HG02884 (cell line): Measurements from ENCODE around the gene PIP5K1A.
A peak's percentile ranks its signal among the peaks of the same experiment; 100 is the strongest.
"Not testable (repeated sequence)": the region's sequence is repeated elsewhere in the genome, so short reads cannot be mapped to it uniquely, and the experiment has no call there.

Experiments used
- ATAC-seq: cut with Tn5 transposase; IDR thresholded peaks from one replicate; pipeline ENCODE4 v1.9.1; 2021; ENCODE audit warnings: mild to moderate bottlenecking, moderate library complexity; ENCODE audit not compliant: unreplicated experiment

The PIP5K1A gene, protein sequence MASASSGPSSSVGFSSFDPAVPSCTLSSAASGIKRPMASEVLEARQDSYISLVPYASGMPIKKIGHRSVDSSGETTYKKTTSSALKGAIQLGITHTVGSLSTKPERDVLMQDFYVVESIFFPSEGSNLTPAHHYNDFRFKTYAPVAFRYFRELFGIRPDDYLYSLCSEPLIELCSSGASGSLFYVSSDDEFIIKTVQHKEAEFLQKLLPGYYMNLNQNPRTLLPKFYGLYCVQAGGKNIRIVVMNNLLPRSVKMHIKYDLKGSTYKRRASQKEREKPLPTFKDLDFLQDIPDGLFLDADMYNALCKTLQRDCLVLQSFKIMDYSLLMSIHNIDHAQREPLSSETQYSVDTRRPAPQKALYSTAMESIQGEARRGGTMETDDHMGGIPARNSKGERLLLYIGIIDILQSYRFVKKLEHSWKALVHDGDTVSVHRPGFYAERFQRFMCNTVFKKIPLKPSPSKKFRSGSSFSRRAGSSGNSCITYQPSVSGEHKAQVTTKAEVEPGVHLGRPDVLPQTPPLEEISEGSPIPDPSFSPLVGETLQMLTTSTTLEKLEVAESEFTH

DNA sequence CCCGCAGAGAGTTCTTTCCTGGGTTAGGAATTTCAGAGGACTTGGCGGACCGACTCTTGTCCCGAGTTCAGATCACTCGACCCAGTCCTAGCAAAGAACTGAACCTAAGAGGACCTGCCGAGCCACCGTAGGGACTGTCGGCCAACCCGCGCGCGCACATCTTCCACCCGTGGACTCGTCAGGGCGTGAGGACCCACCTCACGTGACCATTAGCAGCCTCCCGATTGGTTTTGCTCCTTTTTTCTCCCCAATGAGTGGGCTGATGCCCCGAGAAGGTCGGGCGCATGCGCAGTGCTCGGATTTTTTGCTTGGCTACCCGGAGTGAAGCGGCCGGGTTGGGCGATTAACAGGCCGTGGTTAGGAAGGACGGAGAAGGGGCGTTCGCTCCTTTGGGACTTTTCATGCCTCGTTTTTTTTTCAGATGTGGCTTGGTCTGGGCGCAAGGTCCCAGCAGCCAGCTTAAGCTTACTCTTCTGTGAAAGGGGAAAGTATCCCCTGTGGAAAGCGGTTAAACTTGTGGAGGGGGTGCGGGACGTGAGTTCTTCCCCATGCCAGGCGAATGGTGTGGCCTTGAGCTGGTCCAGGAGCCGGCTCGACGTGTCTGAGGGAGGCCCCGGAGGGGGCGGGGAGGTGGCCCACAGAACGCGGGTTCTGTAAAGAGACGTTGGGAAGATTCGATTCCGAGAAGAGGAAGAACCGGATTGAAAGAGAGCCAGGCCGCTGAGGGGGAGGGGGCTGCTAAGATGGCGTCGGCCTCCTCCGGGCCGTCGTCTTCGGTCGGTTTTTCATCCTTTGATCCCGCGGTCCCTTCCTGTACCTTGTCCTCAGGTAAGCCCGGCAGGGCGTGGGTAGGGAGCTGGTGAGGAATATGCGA lies at the start of gene PIP5K1A:
Gene PIP5K1A (plus strand): TSS at position 299 of the 874 bp plus-strand sequence. CDS start 445 bp downstream, at position 744.
- ATAC-seq = peak; percentile 73

DNA sequence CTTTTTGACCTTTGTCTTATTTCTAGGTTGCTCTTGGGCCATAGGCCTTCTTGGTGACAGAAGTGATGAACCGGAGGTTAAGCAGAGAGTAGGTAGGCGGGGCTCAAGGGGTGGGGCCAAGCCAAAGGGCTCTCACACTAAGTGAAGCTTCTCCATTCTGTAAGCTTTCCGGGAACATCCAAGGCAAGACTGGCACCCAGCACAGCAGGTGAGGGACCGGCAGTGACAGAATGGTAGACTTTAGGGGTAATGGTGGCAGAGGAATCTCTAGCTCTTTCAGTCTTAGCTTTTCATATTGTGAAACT lies 41.9 kb upstream of the PIP5K1A start, which contains the start of gene TNFAIP8L2:
Gene TNFAIP8L2 (plus strand): TSS at position 135 of the 305 bp plus-strand sequence. CDS start 2,049 bp downstream, outside the sequence.
- peak; percentile 63 for ATAC-seq

DNA sequence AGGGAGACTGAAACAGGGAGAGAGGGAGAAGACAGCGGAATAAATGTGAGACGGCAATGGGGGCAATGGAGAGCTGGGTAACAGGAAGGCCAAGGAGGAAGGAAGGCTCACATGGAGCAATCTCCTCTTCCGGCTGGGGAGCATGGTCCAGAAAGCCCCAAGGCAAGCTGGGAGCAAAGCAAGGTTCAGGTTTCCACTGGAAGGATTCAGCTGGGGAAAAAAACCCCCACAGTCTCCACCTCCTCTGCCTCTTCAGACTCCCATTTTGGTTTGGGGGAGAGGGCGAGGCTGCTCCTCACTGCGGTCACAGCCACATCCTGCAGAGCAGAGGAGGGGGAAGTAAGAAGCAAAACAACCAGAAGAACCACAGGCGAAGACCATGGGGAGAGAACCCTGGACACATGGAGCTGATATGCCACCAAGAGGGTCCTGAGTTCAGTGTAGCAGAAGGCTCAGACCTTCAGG lies 41.3 kb upstream of the PIP5K1A start:
- peak; percentile 46 for ATAC-seq

DNA sequence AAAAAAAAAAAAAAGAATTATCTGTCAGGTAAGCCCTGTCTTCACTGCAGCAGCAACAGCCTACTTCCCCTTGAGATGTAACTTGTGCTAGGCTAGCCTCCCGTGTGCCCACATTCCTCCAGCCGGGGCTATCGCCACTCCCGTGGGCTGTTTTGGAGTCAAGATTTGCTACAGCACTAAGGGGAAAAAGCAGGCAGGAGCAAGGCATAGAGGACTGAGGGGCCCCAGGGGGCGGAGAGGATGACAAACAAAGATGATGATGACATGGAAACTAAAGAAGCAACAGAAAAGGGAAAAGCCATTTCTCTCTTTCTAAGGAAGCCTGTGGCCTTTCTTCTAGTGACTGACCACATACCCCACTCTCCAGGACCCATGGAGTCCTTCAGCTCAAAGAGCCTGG lies 40.0 kb upstream of the PIP5K1A start:
- ATAC-seq = no peak

DNA sequence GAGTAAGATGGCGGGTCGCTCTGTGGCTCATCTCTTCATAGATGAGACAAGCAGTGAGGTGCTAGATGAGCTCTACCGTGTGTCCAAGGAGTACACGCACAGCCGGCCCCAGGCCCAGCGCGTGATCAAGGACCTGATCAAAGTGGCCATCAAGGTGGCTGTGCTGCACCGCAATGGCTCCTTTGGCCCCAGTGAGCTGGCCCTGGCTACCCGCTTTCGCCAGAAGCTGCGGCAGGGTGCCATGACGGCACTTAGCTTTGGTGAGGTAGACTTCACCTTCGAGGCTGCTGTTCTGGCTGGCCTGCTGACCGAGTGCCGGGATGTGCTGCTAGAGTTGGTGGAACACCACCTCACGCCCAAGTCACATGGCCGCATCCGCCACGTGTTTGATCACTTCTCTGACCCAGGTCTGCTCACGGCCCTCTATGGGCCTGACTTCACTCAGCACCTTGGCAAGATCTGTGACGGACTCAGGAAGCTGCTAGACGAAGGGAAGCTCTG lies 39.6 kb upstream of the PIP5K1A start:
- no peak for ATAC-seq

DNA sequence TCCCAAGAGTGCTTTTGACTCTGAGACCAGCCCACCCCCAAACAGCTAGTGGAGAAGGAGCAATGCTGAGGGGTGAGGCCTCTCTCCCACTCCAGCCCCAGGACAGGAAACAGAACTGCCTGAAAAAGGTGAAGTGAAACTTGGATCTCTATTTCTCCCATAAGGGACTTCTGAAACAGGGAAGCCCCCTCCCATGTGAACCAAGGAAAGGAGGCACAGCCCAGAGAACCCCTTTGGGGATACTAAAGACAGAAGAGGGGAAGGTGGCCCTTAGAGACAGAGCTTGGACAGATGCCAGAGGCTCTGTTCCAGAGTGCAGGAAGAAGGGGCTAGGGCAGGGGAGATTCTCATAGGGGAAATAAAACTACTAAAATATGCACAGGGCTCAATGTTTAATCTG lies 39.0 kb upstream of the PIP5K1A start:
- no peak for ATAC-seq

DNA sequence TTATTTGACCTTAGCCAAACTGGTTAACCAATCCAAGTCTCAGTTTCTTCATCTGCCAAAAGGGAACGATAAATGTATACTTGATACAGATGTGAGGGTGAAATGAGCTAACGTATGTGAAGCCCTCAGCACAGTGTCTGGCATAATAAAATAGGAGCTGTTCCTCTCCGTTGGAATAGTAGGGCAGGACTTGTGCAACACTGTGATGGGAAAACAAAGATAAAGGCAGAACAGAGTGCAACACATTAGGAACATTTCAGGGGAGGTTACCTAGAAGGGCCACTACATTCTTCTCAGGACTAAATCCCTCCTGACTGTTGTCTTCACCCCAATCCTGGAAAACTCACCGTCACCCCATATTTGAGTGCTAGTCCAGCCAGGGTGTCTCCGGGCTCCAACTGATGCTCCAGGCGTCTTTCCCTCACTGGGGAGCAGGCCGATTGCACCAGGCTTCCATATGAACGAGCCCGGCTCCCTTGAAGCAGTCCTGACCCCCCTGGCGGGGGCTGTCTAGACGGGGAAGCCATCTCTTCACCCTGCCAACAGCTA lies 33.5 kb upstream of the PIP5K1A start:
- no peak for ATAC-seq

DNA sequence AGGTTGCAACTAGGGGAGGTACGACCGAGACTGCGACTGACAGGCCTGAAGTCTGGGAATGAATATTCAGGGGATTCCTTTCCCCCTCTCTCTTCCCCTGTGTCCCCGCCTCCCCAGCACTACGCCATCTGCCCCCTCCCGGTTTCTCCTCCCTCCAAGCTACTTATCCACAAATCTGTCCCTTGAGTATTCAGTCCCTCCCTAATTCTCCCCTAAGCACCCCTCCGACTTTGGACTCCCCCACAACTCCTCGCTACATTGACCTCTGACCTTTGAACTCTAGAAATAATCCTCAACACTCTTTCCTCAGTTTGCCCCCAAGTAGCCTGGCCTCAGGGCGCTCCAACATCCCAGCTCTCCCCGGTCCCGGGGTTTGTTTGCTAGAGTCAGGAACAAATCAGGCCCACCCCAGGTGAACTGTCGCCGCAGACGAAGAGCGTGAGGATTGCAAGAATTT lies 33.0 kb upstream of the PIP5K1A start:
- ATAC-seq = no peak

DNA sequence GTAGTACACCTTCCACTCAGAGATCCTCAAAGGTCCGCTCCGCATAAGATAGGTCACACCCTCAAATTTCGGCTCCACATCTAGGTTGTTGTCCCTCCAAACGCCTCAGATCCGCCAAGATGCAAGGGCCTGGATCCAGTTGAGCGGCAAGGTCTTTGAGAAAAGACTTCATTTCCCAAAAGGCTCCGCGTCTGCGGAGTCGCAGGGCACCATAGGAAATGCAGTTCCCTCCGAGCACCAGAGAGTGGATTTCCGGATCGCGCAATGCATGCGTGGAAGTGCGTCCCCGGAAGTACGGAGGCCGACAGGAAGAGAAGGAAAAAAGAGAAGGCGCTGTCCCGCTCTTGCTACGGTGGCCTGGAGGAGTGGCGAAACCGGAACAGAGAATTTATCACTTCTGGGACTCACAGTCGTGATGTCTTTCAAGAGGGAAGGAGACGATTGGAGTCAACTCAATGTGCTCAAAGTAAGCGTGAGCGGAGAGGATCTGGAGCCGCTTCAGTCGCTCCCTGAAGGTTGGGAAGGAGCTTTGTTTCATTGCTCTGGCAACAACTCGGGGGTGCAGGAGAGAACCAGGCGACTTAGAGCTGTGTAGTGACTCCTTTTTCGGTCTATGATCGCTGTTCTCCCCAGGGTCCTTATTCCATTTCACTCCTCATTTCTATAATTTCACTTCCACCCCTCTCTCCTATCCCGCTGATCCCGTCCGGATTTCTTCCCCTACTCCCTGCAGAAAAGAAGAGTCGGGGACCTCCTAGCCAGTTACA lies 32.4 kb upstream of the PIP5K1A start, which contains the start of the genes LYSMD1 and SCNM1:
Gene LYSMD1 (minus strand): TSS at position 165 of the 767 bp plus-strand sequence. CDS start 644 bp downstream, outside the sequence.
Gene SCNM1 (plus strand): TSS at position 407 of the 767 bp plus-strand sequence. CDS start 9 bp downstream, at position 416.
- peak; percentile 88 for ATAC-seq

DNA sequence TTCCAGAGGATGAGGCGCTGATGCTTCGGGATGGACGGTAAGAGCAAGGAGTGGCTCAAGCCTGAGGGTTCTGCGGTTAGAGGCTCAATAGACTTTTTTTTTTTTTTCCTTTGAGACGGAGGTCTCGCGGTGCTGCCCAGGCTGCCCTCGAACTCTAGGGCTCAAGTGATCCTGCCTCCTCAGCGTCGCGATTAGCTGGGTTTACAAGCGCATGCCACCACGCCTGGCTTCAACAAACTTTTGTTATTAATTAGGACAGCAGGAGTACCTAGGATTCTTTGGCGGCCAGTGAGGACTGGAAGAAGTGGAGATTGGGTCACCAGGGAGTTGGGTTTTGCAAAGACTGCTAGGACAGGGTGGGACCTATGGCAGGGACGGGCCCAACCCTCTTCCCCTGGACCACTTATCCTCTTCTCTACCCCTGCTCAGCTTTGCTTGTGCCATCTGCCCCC lies 31.8 kb upstream of the PIP5K1A start:
- ATAC-seq = no peak

DNA sequence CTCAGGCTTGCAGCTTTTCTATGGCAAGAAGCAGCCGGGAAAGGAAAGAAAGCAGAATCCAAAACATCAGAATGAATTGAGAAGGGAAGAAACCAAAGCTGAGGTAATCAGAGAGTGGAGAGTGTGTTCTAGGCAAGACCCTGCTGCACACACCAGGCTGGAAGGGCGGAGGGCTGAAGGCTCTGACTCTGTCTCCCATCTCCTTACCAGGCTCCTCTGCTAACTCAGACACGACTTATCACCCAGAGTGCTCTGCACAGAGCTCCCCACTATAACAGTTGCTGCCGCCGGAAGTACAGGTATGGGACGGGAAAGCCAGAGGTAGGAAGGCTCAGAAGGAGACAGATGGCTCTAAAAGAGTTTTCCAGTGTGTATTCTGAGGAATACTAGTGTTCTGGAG lies 31.2 kb upstream of the PIP5K1A start:
- ATAC-seq = no peak

DNA sequence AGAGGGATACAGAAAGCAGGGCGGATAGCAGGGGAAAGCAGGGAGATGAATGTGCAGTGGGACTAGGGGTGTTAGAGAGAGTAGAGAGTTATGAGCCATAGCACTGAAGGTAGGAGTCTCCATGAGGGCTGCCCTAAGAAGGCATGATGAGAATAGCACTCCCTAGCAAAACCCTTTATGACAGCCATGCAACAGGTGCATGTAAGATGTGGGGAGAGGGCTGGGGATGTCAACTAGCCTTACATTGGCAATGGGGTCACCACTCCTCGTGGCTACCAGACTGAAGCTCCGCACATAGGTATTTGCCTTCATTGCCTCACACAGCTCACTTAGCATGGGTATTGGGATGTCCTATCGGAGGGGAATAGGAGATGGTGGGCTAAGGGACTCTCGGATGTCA lies 27.2 kb upstream of the PIP5K1A start:
- ATAC-seq = no peak

DNA sequence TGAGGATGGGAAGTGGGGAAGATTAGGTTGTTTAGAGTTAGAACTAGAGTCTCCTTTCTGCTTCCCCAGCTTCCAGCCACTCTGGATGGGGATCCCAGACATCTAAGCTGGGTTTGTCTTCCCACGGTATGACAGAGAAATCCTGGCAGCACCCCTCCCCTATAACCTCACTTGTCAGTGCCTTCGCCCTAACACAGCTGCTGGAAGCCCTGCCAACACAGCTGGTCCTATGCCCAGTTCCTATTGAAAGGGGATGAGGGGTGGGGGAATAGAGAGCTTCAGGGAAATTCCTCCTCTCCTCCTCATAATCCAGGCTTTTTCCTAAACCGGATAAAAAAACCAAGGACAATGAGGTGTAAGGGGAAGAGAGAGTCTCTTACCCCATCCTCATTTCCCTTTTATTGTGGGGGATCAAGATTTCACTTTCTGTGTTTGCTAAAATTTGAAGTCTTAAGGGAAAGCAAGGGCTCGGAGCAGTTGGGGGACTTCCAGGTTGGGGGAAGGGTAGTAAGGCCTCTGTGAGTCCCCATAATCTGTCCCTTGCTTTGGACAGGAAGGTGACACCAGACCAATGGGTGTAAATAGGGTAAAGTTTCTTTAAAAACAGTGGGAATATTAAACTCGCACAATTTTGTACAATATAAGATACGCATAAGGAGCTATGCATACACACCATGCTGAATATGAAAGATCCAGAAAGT lies 23.2 kb upstream of the PIP5K1A start:
- no peak for ATAC-seq

DNA sequence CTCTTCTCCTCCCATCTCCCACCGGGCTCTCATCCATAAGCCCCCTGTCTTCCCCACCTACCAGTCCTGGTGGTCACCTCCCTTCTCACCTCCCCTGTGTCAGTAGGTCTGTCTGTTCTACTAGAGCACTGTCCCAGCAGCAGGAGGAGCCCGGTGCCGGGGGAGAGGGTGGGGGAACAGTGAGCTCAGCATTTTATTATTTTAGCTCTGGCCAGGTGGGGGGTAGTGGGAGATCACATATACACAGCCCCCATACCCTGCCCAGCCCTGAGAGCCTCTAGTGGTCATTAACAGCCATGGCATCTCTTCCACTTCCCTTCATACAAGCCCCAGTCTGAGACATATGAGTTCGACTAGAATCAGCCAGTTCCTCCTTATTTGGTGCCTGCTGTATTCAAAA lies 22.5 kb upstream of the PIP5K1A start, which contains the start of gene TMOD4:
Gene TMOD4 (minus strand): TSS at position 119 of the 400 bp plus-strand sequence. CDS start 1,106 bp downstream, outside the sequence.
- no peak for ATAC-seq

DNA sequence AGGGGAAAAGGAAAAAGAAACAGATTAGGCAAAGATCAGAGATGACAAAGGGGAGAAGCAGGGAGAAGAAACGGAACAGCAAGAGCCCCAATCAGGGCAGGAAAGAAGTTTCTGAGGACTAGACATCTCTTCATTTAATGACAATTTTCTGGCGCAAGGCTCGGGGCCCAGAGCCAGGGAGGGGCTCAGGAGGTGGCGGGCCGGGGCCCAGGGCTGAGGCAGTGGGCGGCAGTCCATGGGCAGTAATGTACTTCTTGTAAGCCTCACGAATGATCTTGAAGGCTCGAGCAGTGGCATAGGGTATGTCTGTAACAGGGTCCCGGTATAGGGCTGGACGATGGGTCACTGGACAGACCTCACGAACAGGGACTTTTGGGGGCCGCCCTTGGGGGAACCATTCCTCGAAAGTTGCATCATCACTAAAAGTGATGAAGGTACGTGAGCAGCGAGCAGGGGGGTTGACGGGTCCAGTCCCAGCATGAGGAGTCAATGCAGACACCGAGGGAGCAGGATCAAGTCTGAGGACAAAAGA lies 21.8 kb upstream of the PIP5K1A start:
- no peak for ATAC-seq

DNA sequence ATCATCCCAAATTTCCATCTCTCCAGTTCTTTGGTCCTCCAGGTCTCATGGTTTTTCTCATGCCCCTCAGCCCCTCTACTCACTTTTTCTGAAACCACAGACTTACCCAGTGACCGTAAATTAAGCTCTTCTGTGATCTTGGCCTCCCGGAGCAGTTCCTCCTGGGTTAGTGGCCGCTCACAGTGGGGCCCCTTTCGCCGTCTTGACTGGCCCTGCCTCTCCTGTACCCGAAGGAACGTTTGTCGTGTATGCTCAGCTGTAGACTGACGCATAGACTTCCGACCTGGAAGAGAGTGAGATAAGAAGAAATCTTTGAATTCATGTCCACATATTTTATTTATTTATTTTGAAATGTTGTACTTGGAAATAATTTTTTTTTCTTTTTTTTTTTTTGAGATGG lies 14.1 kb upstream of the PIP5K1A start:
- no peak for ATAC-seq

DNA sequence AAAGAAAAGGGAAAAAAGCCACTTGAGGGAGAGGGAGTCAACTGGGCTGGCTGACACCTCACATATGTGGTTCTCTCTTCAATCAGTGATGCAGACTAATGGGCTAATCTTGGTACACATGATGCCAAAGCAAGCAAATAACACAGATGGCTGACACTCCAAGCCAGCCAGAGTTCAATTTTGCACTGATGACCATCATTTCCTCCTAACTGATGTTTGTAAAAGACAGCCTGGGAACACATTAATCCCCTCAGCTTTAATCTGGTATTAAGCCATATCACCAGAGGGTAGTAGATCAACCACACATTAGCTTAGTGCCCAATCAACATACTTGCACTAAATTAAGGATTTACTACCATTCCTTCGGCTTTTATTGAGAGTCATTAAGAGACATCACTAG lies 11.1 kb upstream of the PIP5K1A start:
- ATAC-seq = no peak

DNA sequence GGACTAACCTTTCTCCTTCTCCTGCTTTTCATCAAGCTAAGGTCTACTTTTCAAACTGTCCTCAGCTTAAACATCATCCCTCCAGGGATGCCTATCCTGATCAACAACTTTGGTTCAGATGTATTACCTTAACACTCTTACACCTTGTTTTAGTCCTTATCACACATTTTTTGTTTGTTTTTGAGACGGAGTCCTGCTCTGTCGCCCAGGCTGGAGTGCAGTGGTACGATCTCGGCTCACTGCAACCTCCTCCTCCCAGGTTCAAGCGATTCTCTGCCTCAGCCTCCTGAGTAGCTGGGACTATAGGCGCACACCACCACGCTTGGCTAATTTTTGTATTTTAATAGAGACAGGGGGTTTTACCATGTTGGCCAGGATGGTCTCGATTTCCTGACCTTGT lies 9.7 kb upstream of the PIP5K1A start:
- not testable (repeated sequence) for ATAC-seq
